ENCODE measurements around the gene FMN1.

Gene FMN1

DNA sequence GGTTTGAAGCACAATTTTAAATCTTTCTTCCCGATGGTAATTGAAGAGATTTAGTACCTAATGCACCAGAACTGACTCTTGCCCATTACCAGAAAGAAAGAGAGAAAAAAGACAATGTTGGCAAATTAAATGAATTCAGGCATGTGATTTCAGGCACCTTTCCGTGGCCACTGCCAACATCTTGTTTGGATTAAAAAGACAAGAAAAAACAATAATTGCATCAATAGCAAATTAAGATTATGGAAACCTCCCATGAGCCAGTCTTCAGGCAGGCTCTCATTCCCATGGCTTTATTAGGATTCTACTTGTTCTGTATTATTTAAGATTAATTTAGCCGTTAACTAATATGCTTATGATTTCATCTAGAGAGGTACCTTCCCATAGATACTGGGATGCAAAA is 283.7 kb downstream of the FMN1 start:
- no peak for DNase-seq

DNA sequence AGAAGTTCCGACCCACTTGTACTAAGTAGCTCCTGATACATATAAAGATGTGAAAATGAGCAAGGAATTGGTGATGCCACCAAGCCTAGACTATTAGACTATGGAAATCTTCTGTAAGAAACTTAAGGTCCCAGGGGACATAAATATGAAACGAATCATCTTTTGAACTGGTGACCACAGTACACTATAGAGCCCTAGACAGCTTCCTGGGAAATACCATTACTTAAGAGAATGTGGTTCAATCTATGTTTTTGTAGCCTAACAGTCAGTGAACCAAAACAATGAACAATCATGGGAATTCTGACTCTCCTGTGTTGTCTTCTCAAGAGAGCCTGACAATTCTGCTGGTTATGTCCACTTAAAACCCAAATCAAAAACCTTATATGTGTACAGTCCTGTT is 285.1 kb downstream of the FMN1 start:
- DNase-seq, result no peak

DNA sequence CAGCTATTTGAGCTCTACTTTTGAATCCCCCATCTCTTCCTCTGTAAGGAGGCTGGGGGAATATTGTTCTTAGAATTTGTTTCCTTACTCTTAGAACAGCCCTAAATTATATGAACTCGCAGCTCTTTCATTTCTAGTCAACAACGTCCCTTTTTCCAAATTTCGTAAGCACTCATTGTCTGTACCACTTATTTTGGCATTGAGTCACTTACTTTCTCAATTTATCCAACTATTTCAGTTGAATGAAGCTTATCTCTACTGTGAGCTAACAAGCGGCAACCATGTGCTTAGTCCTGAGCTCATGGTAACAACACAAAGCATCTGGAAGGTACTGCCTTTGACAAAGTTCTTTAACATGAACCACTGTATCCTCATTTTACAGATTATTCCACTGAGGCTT is 285.6 kb downstream of the FMN1 start:
- no peak for DNase-seq

DNA sequence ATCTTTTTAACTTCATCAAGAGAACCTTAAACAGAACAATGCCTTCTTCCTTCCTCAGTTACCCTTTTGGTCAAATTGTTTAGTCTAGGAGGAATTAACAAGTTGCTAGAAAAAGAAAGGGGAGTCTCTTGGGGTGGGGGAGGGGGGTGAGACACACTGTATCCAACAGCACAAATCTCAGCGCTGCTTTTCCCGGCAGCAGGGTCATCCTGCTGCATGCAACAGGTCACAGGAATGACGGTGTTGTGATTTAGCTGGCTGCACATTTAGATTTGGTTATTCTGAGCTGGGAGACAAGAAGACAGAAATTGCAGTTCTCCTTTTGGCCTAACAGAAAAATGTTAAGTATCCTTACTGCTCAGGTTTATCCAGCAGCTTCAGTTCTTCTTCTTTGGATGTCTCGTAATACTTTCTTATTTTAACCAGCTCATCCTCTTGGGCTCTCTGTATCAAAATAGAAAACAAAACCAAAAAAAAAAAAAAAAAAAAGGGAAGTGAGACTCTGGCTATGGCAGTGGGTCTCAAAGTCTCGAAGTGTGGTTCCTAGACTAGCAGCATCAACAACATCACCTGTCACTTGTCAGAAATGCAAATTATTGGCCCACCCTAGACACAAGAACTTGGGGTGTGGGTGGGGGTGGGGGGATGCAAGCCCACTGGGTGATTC is 286.2 kb downstream of the FMN1 start:
- no peak for DNase-seq

DNA sequence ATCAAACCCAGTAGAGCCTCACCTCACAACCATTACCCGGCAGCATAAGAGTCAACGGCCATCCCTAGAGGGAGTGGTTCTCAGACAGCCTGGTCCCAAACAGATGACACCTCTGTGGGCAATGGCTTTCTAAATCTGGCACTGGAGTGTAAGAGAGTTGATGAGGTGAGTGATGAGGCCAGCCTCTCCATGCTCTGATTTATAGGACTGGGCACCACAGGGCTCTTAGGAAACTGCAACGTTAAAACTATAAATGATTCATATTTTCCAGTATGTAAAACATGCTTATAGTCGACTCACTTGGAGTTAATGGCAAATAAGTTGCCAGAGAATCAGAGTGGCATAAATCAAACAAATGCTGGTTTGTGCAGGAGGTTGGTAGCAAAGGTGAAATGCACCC is 289.0 kb downstream of the FMN1 start:
- DNase-seq, result no peak

DNA sequence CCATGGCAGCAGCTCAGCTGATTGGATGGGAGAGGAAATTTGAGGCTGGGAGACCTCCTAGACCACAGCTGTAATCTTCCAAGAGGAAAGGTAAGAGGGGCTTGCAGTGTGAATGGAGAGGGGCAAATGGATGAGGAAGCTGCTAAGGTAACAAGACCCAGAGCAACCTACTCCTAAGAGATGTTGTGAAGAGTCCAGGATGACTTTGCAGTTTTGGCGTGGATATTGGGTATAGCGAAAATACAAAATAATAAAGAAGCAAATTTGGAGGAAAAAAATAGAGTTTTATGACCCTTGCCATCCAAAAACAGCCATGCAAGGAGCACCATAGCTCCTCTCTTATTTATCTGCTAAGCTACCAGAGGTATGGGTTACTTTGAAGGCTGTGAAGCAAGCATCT is 290.1 kb downstream of the FMN1 start:
- no peak for DNase-seq

DNA sequence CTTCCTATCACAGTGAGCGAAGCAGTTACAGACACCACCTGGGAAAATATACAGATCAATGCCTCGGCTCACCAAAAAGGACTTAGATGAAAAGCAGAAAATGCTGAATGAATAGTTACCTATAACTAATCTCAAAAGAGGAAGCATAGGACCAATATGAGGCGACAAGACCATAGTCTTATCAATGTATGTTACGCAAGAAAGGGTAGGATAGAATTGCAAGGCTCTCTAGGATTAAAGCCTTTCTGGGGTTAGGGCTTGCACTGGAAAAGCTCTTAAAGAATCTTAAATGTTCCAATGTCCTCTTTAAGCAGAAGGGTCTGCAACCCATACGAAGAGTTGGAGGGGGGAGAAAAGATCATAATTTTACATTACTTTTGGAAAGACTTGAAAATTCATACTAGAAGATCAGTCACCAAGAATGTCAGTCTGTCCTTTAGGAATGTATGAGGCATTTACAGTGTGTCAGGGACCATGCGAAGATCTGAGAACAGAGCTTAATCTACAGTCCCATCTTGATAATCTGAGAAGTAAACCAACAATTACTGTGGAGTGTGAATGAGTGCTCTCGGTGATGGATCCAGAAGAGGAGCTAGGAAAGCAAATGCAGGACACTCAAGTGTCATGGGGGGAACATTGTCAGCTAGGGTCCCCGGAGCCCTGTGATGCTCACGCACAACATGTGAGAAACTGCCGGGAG is 290.8 kb downstream of the FMN1 start:
- DNase-seq, result no peak

DNA sequence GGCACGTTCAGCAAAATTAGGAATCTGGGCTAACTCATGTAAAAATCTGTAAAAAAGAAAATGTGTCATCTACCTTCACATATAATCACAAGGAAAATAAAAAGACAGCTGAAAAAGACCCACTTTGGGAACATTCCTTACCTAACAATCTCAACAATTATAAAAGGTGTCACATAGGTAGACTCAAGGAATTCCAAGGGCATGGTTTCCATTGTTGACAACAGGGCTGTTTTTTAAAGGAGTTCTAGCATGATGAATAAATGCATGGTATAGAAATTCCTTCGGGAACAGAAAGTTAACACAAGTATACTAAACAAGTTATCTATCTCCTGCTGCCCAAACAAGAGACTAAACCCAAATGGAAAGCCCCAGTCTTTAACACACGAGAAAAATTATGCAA is 292.5 kb downstream of the FMN1 start:
- DNase-seq, result no peak

DNA sequence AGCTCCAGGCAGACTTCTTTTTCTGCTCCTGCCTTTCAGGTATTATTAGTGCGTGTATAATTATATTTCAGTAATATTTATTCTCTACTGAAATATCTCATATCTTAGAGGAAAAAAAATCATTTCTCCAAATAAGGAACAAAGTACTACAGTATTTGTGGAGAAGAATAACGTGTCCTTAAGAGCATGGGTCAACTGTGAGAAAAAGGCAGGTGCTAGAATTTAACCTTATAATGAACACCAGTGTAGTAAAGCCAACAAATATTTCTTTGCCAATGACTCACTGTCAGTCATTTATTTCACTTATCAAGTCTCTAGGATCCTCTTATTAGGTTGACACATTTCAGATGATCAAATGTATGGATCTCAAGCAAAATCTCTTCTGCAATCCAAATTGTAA is 293.3 kb downstream of the FMN1 start:
- no peak for DNase-seq

DNA sequence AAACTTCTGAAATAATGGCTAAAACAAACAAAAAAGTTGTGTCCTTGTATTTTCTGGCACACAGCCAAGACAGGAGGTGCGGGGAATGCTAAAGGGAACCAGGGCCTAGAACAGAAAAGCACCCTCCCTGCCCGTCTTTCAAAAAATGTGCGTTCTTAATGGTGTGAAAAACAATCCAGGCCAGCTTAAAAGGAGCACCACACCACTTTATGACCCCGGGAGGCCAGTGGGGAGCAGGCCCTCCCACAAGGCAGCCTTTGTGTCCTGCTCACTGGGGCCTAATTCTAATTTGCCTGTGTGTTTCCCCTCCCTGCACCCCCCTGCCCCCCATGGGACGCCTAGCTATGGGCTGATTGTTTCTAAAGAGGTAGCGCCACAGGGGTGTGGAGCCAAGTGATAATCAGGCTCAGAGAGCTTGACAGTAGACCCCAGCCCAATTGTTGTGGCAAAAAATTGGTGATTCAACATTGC is 295.4 kb downstream of the FMN1 start:
- DNase-seq, result no peak

DNA sequence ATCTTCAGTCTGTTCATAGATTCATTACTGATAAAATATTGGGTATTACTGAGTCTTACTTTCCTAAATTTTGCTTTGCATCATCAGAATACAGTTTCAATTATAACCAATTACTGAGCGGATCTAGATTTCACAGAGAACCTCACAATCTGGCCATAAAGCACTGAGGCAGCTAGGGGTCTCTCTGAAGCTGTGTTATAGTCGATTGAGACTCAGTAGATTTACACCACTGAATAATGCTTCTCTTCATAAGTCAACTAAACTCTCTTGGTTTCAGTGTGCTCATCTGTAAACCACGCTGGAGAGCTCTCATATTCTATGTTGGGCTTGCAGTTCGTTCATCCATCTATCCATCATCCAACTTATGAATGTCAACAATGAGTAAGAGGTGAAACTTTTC is 296.1 kb downstream of the FMN1 start:
- DNase-seq, result no peak

DNA sequence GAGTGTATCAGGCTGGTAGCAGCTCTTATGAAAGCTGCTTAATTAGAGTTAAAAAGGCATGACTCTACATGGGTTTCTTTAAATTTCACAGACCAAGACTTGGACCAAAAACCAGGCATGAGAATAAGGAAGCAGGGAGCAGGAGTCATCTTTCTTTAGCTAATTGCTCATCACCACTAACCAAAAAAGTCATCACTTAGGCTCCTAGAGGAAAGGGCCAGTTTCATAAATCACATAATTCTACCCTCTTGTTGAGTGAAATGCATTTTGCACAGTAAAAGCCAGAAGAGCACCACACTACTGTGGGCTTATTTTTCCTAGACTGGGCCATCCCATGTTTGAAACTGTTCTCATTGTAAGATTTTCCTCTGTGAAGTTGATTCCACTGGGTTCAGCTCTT is 301.1 kb downstream of the FMN1 start:
- no peak for DNase-seq

DNA sequence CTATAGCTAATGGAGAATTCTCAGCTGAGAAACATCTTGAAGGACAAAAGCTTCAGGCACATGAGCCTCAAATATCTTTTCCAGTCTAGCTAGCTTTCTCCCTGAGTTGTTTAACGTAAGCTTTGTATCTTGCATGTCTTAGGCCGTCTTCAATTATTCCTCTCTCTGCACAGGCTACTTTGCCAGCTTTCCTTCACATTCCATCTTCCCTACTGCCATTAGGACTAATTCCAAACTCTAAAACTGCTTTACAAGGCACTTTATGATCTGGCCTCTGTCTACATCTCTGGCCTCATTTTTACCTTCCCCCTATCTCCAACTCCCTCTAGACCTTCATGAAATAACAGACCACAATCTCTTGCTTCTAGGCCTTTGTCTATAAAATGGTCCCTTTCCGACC is 305.3 kb downstream of the FMN1 start:
- no peak for DNase-seq

DNA sequence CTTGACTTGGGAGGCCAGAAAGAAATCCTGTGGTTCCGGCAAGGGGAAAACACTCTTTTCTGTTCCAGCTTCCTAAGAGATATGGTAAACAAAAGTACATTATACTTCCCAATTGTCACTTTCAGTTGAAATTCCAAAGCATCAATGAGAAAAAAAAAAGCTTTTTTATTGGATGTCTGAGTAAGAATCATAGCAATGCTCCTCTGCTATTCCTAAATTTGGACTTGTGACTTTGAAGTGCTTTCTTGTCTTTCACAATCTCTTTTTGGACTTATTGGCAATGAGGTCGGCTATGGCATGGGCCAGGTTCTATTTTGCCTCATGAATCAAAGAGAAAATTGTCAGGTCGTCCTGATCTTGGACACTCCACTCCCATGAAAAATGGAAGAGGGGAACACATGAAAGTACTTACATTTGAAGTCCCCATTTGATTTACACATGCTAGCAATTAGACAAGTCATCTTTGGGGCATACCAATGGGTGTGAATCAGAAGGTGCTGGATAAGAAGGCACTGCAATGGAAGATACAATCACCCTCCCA is 306.2 kb downstream of the FMN1 start:
- no peak for DNase-seq

DNA sequence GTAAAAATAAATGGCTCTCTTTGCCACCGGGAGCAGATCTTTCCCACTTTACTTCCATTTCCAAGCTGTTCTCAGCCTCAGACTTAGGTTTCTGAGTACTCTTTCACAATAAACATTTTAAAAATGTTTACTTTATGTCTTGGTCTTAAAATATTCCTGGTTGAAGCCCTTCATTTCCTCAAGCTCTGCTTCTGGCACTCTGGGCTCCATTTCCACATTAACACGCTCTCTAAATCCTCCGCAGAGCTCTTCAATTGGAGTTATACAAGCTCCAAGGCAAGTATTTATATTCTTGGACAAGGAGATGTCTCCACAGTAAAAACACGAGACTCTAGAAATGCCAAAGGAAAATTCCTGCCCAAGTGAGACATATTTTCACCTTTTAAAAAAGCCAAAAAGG is 307.4 kb downstream of the FMN1 start:
- DNase-seq, result no peak

DNA sequence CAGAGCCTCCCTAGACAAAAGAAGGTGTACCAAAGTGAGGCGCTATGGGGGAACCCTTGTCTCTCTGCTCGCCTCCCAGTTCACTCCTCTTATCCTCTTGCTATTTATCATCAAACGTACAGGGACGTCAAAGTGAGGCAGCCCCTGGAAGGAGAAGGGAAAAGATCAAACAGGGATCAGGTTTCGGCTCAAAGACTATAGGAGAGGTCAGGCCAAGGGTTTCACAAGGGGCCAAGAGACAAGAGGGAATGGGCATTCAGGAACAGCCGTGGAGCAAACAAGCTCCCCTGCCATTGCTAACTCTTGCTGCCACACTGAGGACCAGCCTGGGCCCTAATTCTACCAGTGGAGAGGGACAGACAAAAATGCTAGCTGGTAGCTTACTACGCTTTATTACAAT is 308.1 kb downstream of the FMN1 start:
- DNase-seq, result no peak

DNA sequence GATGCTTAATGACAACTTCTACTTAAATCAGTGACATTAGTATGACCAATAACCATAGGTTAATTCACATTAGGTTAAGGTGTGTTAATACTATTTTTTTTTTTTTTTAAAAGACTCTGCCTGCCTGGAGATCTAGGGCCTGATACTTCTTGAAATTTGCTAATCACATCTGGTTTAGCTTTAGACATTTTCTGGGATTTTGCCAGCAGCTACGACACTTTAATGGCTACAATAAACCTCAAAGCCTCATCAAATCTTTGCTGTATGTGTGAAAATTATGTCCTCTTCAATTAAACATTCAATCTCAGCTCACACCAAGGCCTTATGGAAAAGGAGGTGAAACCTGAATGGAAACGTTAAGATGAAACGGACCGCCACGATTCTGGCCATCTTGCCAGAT is 308.8 kb downstream of the FMN1 start:
- DNase-seq, result no peak

DNA sequence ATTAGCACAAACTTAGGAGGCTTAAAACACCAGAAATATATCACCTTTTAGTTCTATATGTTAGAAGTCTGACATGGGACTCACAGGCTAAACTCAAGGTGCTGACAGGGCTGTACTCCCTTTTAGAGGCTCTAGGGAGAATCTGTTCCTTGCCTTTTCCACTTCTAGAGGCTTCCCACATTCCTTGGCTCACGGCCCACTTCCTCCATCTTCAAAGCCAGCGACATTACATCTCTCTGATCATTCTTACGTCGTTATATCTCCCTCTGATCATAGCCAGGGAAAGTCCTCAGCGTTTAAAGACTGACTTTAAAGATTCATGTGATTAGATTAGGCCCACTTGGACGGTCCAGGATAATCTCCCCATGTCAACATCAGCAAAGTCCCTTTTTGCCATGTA is 310.4 kb downstream of the FMN1 start:
- no peak for DNase-seq

DNA sequence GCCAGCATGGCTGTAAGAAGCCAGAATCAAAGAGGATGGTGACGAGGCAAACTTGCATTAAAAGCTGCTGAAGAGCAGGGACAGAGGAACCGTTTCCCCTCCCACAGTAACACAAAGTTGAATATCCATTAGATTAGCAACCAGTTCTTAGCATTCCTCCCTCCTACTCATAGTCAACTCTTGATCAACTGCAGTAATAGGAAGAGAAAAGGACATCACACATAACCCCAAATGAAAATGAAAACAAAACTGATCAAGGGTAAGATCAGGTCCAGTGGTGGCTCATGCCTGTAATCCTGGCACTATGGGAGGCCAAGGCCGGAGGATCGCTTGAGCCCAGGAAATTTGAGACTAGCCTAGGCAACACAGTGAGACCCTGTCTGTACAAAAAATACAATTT is 311.6 kb downstream of the FMN1 start:
- DNase-seq, result no peak

DNA sequence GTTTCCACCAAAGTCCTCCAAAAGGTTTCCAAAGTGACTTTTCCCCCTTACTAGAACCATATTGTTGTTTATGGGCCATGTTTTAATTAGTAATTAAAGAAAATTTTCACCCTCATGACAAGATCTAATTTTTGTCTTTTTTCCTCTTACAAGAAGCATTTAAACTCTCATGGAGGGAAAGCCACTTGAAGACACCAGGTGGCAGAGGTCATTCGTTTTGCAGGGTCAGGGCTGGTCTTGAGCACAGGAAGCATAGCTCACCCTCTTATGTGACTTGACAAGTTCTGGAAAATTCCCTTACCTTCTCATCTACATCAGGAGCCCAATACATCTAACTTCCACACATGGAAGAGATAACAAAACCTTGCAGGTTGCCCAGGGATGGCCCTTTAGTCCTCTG is 313.0 kb downstream of the FMN1 start:
- no peak for DNase-seq

DNA sequence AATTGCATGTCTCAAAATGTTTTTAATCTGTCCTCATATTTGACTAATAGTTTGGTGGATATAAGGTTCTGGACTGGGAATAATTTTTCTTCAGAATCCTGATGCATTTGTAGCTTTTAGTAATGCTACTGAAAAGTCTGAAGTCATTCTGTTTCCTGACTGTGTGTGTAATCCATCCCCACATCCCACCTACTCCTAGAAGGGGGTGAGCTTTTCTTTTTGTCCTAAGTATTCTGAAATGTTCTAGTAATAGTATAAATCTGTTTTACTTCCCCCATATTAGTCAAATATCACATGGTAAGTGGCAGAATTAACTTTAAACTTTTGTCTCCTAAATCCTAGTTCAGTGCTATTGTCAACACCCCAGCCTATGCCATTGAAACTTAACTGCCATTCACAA is 313.9 kb downstream of the FMN1 start:
- no peak for DNase-seq

DNA sequence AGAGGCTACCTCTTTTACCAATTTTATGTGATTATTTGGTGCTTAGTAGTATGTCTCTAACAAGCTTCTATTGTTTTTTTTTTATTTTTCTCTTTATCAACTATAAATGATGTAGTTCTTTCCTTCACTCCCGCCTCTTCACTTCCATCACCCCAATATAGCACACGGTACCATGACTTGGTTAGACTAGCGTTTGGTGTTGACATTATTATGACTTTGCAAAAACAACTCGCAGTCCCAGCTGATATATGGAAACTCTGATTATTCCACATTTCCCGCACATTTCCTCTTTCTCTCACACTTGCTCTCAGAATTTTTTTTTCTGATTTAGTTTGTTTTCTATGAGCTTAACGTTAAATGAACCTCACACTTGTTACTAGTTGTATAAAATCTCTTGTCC is 314.5 kb downstream of the FMN1 start:
- DNase-seq, result no peak

DNA sequence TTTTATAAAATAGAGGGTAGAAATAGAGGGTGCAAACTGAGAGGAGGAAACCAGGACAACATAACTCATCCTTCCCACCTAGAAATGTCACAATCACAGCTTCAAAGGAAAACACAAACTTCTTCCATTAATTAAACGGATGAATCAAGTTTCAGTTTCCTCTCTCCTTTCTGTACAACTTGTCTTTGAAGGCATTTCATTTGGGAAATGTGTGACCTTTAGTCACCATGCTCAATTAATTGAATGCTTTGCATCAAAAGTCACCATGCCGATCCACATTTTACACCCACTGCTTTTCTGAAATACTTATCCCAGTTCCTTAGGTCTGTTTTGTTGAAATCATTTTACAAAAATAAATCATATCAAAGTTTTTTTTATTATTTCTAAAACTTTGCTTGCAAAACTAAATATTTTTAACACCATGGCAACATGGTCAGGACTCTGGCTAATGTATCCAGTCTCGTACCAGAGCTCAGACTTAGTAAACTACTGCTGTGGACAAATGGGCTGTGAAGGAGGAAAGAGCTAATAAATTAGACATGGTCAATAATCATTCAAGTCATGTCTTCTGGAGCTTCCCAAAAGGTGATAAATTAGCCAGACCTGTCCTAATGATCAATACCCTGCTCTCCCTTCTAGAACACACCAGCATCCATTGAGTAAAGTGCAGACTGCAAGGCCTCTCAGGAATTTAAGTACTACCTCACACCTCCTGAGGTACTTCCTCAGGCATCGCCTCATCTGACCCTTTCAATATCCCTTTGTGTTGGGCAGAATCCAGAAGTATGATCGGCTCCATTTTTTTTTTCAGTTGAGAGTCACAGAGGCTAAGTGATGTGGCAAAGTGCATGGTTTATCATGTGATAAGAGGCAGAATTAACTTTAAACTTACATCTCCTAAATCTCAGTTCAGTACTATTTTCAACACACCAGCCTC is 315.4 kb downstream of the FMN1 start:
- no peak for DNase-seq

DNA sequence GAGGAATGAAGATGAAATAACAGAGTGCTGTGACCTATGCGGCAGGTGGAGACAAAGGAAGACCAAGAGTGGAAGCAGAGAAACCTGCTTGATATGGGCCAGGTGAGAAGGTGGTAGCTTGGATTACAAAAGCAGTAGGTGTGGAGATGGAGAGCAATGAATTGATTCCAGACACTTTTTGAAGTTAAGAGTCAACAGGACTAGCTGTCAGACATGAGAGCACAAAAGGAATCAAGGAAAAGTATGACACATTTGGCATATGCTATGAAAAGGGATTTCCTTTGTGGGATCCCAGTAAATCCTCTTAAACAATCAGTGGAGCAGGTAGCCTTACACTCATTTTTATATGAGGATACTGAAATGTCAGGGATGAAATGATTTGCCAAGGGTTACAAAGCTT is 316.2 kb downstream of the FMN1 start:
- DNase-seq, result no peak

All from NCI-H446 treated with DMSO at 0.1 percent for 48 hours (cell line).